CD4-positive, alpha-beta memory T cell (primary cell): ENCODE results near the gene ABHD4. TPM values are rescaled to one million over a fixed set of nuclear protein-coding genes. Genes with fewer than 3 reads are reported as not detected.
A peak's percentile ranks its signal among the peaks of the same experiment; 100 is the strongest.
"Not testable (repeated sequence)": the region's sequence is repeated elsewhere in the genome, so short reads cannot be mapped to it uniquely, and the experiment has no call there.

Source experiments
- CTCF ChIA-PET: fragments of 350-600 bp; sonication (Branson Sonifier 250); formaldehyde crosslinking; loops from one replicate; lab custom pipeline; 2021; ENCODE audit warnings: inconsistent platforms; ENCODE audit not compliant: partially characterized antibody; lab: Charles Lee
- POLR2A ChIA-PET: fragments of 350-600 bp; sonication (Branson Sonifier 250); formaldehyde crosslinking; loops from one replicate; lab custom pipeline; 2021; ENCODE audit not compliant: partially characterized antibody; lab: Charles Lee
- DNase-seq, 5 donors: peaks; one replicate each; pipeline versions ENCODE4 v3.0.0 to v3.0.0-alpha.2; 2020 to 2022; ENCODE audit warnings: mixed read lengths in 1 of 5
- H3K27ac ChIP-seq: one replicate; pipeline ENCODE4 v1.7.0; 2013; ENCODE audit warnings: low read depth, low read length
- H3K27me3 ChIP-seq: 2 replicates; pipeline ENCODE4 v1.7.0; 2013; ENCODE audit warnings: mild to moderate bottlenecking, low read length, moderate library complexity; ENCODE audit not compliant: insufficient read depth
- H3K36me3 ChIP-seq: 2 replicates; pipeline ENCODE4 v1.7.0; 2013; ENCODE audit warnings: mild to moderate bottlenecking, low read length, moderate library complexity; ENCODE audit not compliant: insufficient read depth
- H3K4me1 ChIP-seq: 2 replicates; pipeline ENCODE4 v1.7.0; 2013; ENCODE audit warnings: mild to moderate bottlenecking, low read length, moderate library complexity; ENCODE audit not compliant: insufficient read depth
- H3K4me3 ChIP-seq, 2 donors: one replicate each; pipeline ENCODE4 v1.7.0; 2013; ENCODE audit warnings: low read length in 2 of 2, mild to moderate bottlenecking in 1 of 2
- H3K9me3 ChIP-seq, 2 donors: one replicate each; pipeline ENCODE4 v1.7.0; 2013; ENCODE audit warnings: low read length in 2 of 2, control low read depth in 1 of 2; ENCODE audit not compliant: control insufficient read depth in 1 of 2
- H3K27ac Mint-ChIP-seq, 7 donors: one replicate each; pipeline ENCODE4 v1.8.0; 2020 to 2021; ENCODE audit warnings: mixed read lengths in 7 of 7, mild to moderate bottlenecking in 6 of 7, inconsistent platforms in 3 of 7, moderate library complexity in 3 of 7
- H3K27me3 Mint-ChIP-seq, 2 donors: one replicate each; pipeline ENCODE4 v1.8.0; 2020 to 2021; ENCODE audit warnings: mixed read lengths in 2 of 2
- H3K36me3 Mint-ChIP-seq, 2 donors: one replicate each; pipeline ENCODE4 v1.8.0; 2020 to 2021; ENCODE audit warnings: mixed read lengths in 2 of 2, inconsistent platforms in 1 of 2, mild to moderate bottlenecking in 1 of 2
- H3K4me1 Mint-ChIP-seq, 4 donors: one replicate each; pipeline ENCODE4 v1.8.0; 2020 to 2021; ENCODE audit warnings: mixed read lengths in 4 of 4, mild to moderate bottlenecking in 1 of 4
- H3K4me3 Mint-ChIP-seq, 8 donors: one replicate each; pipeline ENCODE4 v1.8.0; 2020 to 2021; ENCODE audit warnings: mixed read lengths in 8 of 8, mild to moderate bottlenecking in 7 of 8, moderate library complexity in 6 of 8, inconsistent platforms in 3 of 8
- H3K9me3 Mint-ChIP-seq, 8 donors: one replicate each; pipeline ENCODE4 v1.8.0; 2020 to 2021; ENCODE audit warnings: mixed read lengths in 8 of 8, mild to moderate bottlenecking in 5 of 8, inconsistent platforms in 3 of 8, moderate library complexity in 1 of 8
- intact Hi-C: fragments of 100-400 bp; cut with micrococcal nuclease; formaldehyde crosslinking; loops from one replicate; pipeline ENCODE4 v1.15.1; 2023
- polyA plus RNA-seq, 2 donors: library from polyadenylated mRNA; unstranded; fragments of 300-500 nt; fragmentation: Illumina TruSeq; gene quantifications; one replicate each; pipeline ENCODE4 v1.2.3, GENCODE V29; 2021
- total RNA-seq, 2 experiments: library from RNA; stranded (reverse); gene quantifications; one replicate each; pipeline ENCODE4 v1.2.3, GENCODE V29; 2021

ABHD4 gene
- total and polyA plus RNA-seq, 4 experiments from 2014 or later, result 6.2 to 22.4 (median 15.9) TPM

DNA sequence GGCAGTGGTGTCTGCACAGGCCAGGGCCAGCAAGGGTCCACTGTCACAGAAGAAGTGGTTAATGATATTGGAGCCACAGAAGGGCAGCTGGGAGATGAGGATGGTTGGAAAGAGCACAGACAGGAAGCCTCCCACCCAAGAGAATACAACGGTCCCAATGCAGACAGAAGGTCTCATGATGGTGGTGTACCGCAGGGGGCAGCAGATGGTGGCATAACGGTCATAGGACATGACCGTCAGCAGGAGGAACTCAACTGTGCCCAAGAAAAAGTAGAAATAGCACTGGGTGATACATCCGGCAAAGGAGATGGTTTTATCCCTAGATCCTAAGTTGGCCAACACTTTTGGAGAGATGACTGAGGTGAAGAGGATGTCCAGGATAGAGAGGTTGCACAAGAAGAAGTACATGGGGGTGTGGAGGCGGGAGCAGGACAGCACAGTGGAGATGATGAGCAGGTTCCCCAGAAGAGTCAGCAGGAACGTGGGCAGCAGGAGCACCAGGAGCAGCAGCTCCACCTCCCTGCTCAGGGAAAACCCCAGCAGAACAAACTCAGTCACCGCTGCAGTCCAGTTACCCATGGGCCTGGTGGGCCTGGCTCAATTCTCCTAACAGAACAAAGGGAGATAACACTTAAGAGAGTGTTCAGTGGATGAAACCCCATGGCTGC, 36.3 kb downstream of the ABHD4 start:
- Histone ChIP-seq H3K9me3 (no peaks in the 10 kb centered on the region), H3K36me3 (no peaks in the 10 kb centered on the region), H3K27me3 (no peaks in the 10 kb centered on the region), H3K4me3 (no peak overlapping the region), H3K4me1 (no peaks in the 10 kb centered on the region), H3K27ac (no peak overlapping the region)
- POLR2A ChIA-PET, result no interaction called here
- intact Hi-C loops, result no loop called here
- DNase-seq, result no peak
- Mint-ChIP-seq H3K27me3 (peaks cover 5 to 6% of the 10 kb centered on the region in 2 donors), H3K9me3 (peaks cover 0 to 22% (median 14%) of the 10 kb centered on the region in 8 donors), H3K4me3 (no peak overlapping the region), H3K36me3 (peaks cover 1 to 8% of the 10 kb centered on the region in 2 donors), H3K27ac (no peak overlapping the region), H3K4me1 (no peaks in the 10 kb centered on the region)
- CTCF ChIA-PET, result interaction anchor here (0.6 kb wide), 1 partner anchor 218 kb away, joined by 3 read pairs; no protein-coding TSS in a partner anchor

DNA sequence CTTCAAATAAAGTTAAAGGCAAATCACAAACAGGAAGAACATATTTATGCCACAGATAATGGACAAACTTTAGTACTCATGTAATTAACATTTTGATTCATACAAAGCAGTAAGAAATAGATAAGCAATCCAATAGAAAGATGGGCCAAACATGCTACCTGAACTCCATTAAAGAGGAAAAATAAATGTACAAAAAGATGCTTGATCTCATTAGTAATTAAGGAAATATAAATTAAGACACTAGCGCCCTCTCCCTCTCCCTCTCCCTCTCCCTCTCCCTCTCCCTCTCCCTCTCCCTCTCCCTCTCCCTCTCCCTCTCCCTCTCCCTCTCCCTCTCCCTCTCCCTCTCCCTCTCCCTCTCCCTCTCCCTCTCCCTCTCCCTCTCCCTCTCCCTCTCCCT, 37.9 kb downstream of the ABHD4 start:
- H3K27ac ChIP-seq, H3K36me3 ChIP-seq, H3K27me3 Mint-ChIP-seq, H3K4me3 Mint-ChIP-seq, H3K27ac Mint-ChIP-seq, intact Hi-C loops, H3K4me1 ChIP-seq, H3K9me3 Mint-ChIP-seq, DNase-seq, H3K36me3 Mint-ChIP-seq, H3K27me3 ChIP-seq, CTCF ChIA-PET, H3K4me3 ChIP-seq, H3K9me3 ChIP-seq, POLR2A ChIA-PET, H3K4me1 Mint-ChIP-seq: not testable (repeated sequence)

GRCh38 chr14:22640192-22640591, 42.1 kb downstream of the ABHD4 start:
- H3K27me3 ChIP-seq, result no peaks in the 10 kb centered on the region
- intact Hi-C loops, result no loop called here
- ChIA-PET POLR2A (no interaction called here), CTCF (no interaction called here)
- Mint-ChIP-seq H3K9me3 (no peaks in the 10 kb centered on the region), H3K27ac (no peak overlapping the region), H3K27me3 (no peaks in the 10 kb centered on the region), H3K4me1 (peaks cover 4 to 8% (median 6%) of the 10 kb centered on the region in 4 donors), H3K4me3 (no peak overlapping the region), H3K36me3 (no peaks in the 10 kb centered on the region)
- H3K9me3 ChIP-seq, result no peaks in the 10 kb centered on the region
- H3K36me3 ChIP-seq, result no peaks in the 10 kb centered on the region
- no peak overlapping the region for H3K27ac ChIP-seq
- no peak for DNase-seq
- H3K4me1 ChIP-seq, result no peaks in the 10 kb centered on the region
- H3K4me3 ChIP-seq, result no peak overlapping the region

DNA sequence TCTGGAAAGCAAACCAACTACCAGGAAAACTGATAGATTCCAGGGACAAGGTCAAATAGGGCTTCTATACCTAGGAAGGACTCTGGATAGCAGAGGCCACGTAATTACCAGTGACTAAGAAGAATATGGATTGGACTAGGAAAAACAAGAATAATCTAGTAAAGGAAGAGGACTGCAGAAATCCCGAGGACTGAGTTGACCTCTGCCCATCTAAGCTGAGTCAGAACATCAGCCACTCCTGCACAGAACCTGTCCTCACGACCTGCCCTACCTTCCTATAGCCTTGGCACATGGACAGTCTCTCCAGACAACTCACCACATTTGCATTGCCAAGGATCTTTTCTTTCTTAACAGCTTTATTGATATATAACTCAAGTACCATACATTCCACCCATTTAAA, 43.7 kb downstream of the ABHD4 start:
- Histone ChIP-seq H3K27me3 (no peaks in the 10 kb centered on the region), H3K4me3 (no peak overlapping the region), H3K36me3 (no peaks in the 10 kb centered on the region), H3K4me1 (no peaks in the 10 kb centered on the region), H3K9me3 (no peaks in the 10 kb centered on the region), H3K27ac (no peak overlapping the region)
- ChIA-PET CTCF (interaction anchor here (0.6 to 1.8 kb wide), 6 partner anchors 11 to 85 kb away, joined by 3 to 12 read pairs (median 4); partner anchors contain the start of gene DAD1), POLR2A (no interaction called here)
- Mint-ChIP-seq H3K36me3 (no peaks in the 10 kb centered on the region), H3K4me3 (no peak overlapping the region), H3K27me3 (no peaks in the 10 kb centered on the region), H3K4me1 (peaks cover 4 to 8% (median 6%) of the 10 kb centered on the region in 4 donors), H3K27ac (no peak overlapping the region), H3K9me3 (no peaks in the 10 kb centered on the region)
- DNase-seq, result no peak
- intact Hi-C loops, result no loop called here

DNA sequence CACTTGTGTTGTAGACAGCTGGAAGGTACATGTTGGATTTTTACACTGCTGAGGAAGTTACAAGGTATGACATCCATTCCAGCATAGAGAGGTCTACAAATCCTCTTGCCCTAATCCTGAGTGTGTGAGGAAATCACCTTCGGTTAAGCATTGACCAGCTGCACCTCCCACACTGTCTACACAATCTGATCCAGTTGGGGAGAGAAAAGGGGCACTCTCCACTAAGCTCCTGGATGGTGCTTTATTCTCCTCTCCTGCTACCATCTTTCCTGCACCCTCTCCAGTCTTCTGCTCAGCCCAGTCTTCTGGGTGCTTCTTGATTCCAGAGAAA, 46.2 kb downstream of the ABHD4 start, which contains the start of gene OR6J1:
OR6J1 (minus strand) TSS at position 48 of the 331 bp plus-strand sequence. CDS start 9,541 bp downstream, outside the sequence.
- Histone ChIP-seq H3K27ac (no peak within 1 kb of the TSS), H3K36me3 (no peaks in the 10 kb centered on the region), H3K4me1 (no peaks in the 10 kb centered on the region), H3K27me3 (no peaks in the 10 kb centered on the region), H3K4me3 (no peak within 1 kb of the TSS), H3K9me3 (no peaks in the 10 kb centered on the region)
- intact Hi-C loops, result no loop called here
- no peak for DNase-seq
- H3K27ac Mint-ChIP-seq, result peak within 1 kb of the TSS in 2 of 7 donors; percentile 17 to 72
- ChIA-PET POLR2A (interaction anchor here (0.7 kb wide), 1 partner anchor 74 kb away, joined by 3 read pairs; no protein-coding TSS in a partner anchor), CTCF (interaction anchor here (0.6 to 1.5 kb wide), 7 partner anchors 9 to 998 kb away, joined by 3 to 7 read pairs (median 4); no protein-coding TSS in a partner anchor)
- H3K27me3 Mint-ChIP-seq, result no peaks in the 10 kb centered on the region
- no peaks in the 10 kb centered on the region for H3K9me3 Mint-ChIP-seq
- no peaks in the 10 kb centered on the region for H3K36me3 Mint-ChIP-seq
- H3K4me3 Mint-ChIP-seq, result no peak within 1 kb of the TSS
- peaks cover 4 to 8% (median 6%) of the 10 kb centered on the region in 4 donors for H3K4me1 Mint-ChIP-seq

- H3K4me1 ChIP-seq, result no peaks in the 10 kb centered on the region
- H3K36me3 ChIP-seq, result no peaks in the 10 kb centered on the region
- no peak for DNase-seq
- no peak overlapping the region for H3K27ac Mint-ChIP-seq
- no peak overlapping the region for H3K4me3 Mint-ChIP-seq
- H3K27ac ChIP-seq, result no peak overlapping the region
- no peak overlapping the region for H3K4me3 ChIP-seq
- no peaks in the 10 kb centered on the region for H3K9me3 Mint-ChIP-seq
- no peaks in the 10 kb centered on the region for H3K9me3 ChIP-seq
- intact Hi-C loops, result no loop called here
- ChIA-PET POLR2A (interaction anchor here (2.1 kb wide), 1 partner anchor 76 kb away, joined by 6 read pairs; no protein-coding TSS in a partner anchor), CTCF (interaction anchor here (1.4 to 4.4 kb wide), 2 partner anchors 77 to 90 kb away, joined by 5 to 18 read pairs; no protein-coding TSS in a partner anchor)
- H3K4me1 Mint-ChIP-seq, result peaks cover 4 to 8% (median 6%) of the 10 kb centered on the region in 4 donors
- no peaks in the 10 kb centered on the region for H3K27me3 ChIP-seq
- H3K27me3 Mint-ChIP-seq, result no peaks in the 10 kb centered on the region
- no peaks in the 10 kb centered on the region for H3K36me3 Mint-ChIP-seq
Observed at GRCh38 chr14:22646570-22647254, 48.6 kb downstream of the ABHD4 start.

- Mint-ChIP-seq H3K27me3 (no peaks in the 10 kb centered on the region), H3K27ac (no peak overlapping the region), H3K4me3 (no peak overlapping the region), H3K9me3 (no peaks in the 10 kb centered on the region), H3K4me1 (peaks cover 4 to 7% (median 6%) of the 10 kb centered on the region in 4 donors), H3K36me3 (no peaks in the 10 kb centered on the region)
- DNase-seq, result no peak
- no peaks in the 10 kb centered on the region for H3K9me3 ChIP-seq
- ChIA-PET CTCF (interaction anchor here (0.6 to 4.4 kb wide), 5 partner anchors 11 to 808 kb away, joined by 3 to 18 read pairs (median 3); no protein-coding TSS in a partner anchor), POLR2A (interaction anchor here (0.6 kb wide), 1 partner anchor 133 kb away, joined by 4 read pairs; no protein-coding TSS in a partner anchor)
- no peaks in the 10 kb centered on the region for H3K27me3 ChIP-seq
- H3K4me1 ChIP-seq, result no peaks in the 10 kb centered on the region
- no peak overlapping the region for H3K27ac ChIP-seq
- no peak overlapping the region for H3K4me3 ChIP-seq
- intact Hi-C loops, result no loop called here
- H3K36me3 ChIP-seq, result no peaks in the 10 kb centered on the region
Observed at GRCh38 chr14:22648506-22648905, 50.4 kb downstream of the ABHD4 start.
